AG04449 (cell line): ENCODE results near the gene NDUFA1.
"Not testable (repeated sequence)": the region's sequence is repeated elsewhere in the genome, so short reads cannot be mapped to it uniquely, and the experiment has no call there.

Source experiments
- CTCF ChIA-PET: fragments of 350-600 bp; formaldehyde crosslinking; extraction: SDS; loops from one replicate; lab custom pipeline; 2021; ENCODE audit warnings: antibody characterized with exemption; lab: Yijun Ruan, JAX
- POLR2A ChIA-PET: fragments of 400-600, 350-600 bp; formaldehyde crosslinking; extraction: SDS; loops from one replicate; lab custom pipeline; 2020; ENCODE audit warnings: antibody characterized with exemption, inconsistent platforms; lab: Yijun Ruan, JAX
- DNase-seq: peaks from one replicate; pipeline ENCODE4 v3.0.0-alpha.2; 2010; ENCODE audit warnings: low read depth, low spot score
- H3K4me3 ChIP-seq: 2 replicates; pipeline ENCODE4 v1.5.1; 2011; ENCODE audit warnings: low read depth, mild to moderate bottlenecking, control low read depth, low read length
- CTCF ChIP-seq: IDR thresholded peaks from one replicate; pipeline ENCODE4 v1.5.1; 2011; ENCODE audit warnings: mild to moderate bottlenecking, moderate library complexity, low read length, control low read depth, inconsistent platforms; ENCODE audit not compliant: insufficient read depth; ENCODE audit errors: missing control alignments

The NDUFA1 gene

GRCh38 chrX:119899125-119899524, 27.5 kb downstream of the NDUFA1 start:
- H3K4me3 ChIP-seq = no peak overlapping the region
- CTCF ChIA-PET = interaction anchor here (1.1 kb wide), 1 partner anchor 119 kb away, joined by 3 read pairs; no protein-coding TSS in a partner anchor
- TF ChIP-seq CTCF = no peak
- POLR2A ChIA-PET = no interaction called here
- DNase-seq = no peak

GRCh38 chrX:119900976-119901375, 29.3 kb downstream of the NDUFA1 start:
- CTCF ChIA-PET = interaction anchor here (0.8 kb wide), 1 partner anchor 22 kb away, joined by 3 read pairs; no protein-coding TSS in a partner anchor
- no peak overlapping the region for H3K4me3 ChIP-seq

GRCh38 chrX:119916310-119916709, 44.7 kb downstream of the NDUFA1 start:
- no peak for TF ChIP-seq CTCF

More at GRCh38 chrX:119900976-119901375, 29.3 kb downstream of the NDUFA1 start:
- TF ChIP-seq CTCF = no peak
- DNase-seq = no peak
- POLR2A ChIA-PET = interaction anchor here (1.2 kb wide), 1 partner anchor 22 kb away, joined by 3 read pairs; no protein-coding TSS in a partner anchor

GRCh38 chrX:119917877-119918276, 46.2 kb downstream of the NDUFA1 start:
- TF ChIP-seq CTCF = no peak
- ChIA-PET POLR2A (no interaction called here), CTCF (interaction anchor here (1.0 kb wide), 1 partner anchor 11 kb away, joined by 3 read pairs; no protein-coding TSS in a partner anchor)
- DNase-seq = no peak
- no peak overlapping the region for H3K4me3 ChIP-seq

More at GRCh38 chrX:119916310-119916709, 44.7 kb downstream of the NDUFA1 start:
- ChIA-PET POLR2A (no interaction called here), CTCF (no interaction called here)
- no peak overlapping the region for H3K4me3 ChIP-seq
- DNase-seq = no peak

- CTCF ChIA-PET = interaction anchor here (1.4 kb wide), 1 partner anchor 9 kb away, joined by 3 read pairs; no protein-coding TSS in a partner anchor
- POLR2A ChIA-PET = no interaction called here
- no peak for TF ChIP-seq CTCF
- H3K4me3 ChIP-seq = no peak overlapping the region
- no peak for DNase-seq
Observed at GRCh38 chrX:119919835-119920585, 48.4 kb downstream of the NDUFA1 start.

GRCh38 chrX:119922391-119922790, 50.8 kb downstream of the NDUFA1 start:
- DNase-seq, POLR2A ChIA-PET, CTCF ChIA-PET, H3K4me3 ChIP-seq: not testable (repeated sequence)
